GM21786 (cell line): ENCODE measurements around the gene KCNMB4.
"Not testable (repeated sequence)": the region's sequence is repeated elsewhere in the genome, so short reads cannot be mapped to it uniquely, and the experiment has no call there.

Experiments used
- ATAC-seq: cut with Tn5 transposase; IDR thresholded peaks from one replicate; pipeline ENCODE4 v1.9.1; 2021; ENCODE audit not compliant: unreplicated experiment

The KCNMB4 gene

GRCh38 chr12:70367258-70368141 is 1.4 kb downstream of the KCNMB4 start:
- no peak for ATAC-seq

DNA sequence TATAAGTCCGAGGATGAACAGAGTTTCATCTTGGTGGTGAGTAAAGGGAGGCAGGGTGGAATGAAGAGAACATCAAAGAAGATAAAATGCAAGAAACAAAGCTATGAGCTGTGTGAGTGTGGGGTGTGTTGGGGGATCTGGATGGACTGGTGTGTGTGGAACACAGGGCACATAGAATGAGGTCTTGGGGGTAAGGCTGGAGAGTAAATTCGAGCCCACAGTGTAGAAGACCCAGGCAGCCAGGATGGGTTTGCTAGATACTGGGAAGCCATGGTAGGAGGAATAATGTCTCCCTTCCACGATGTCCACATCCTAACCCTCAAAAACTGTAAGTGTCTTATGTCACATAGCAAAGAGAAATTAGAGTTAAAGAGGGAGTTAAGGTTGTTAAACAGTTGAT is 6.8 kb downstream of the KCNMB4 start:
- ATAC-seq: no peak

DNA sequence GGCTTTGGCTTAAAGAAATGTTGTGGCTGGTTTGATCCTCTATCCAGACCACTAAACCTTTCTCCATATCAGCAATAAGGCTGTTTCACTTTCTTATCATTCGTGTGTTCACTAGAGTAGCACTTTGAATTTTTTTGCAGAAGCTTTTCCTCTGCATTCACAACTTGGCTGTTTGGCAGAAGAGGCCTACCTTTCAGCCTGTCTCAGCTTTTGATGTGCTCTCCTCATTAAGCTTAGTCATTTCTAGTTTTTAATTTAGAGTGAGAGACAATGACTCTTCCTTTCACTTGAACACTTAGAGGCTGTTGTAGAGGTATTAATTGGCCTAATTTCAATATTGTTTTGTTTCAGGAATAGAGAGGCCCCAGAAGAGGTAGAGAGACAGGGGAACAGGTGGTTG is 13.8 kb downstream of the KCNMB4 start:
- no peak for ATAC-seq

- no peak for ATAC-seq
These were observed 17.4 kb downstream of the KCNMB4 start for GRCh38 chr12:70383484-70383883.

DNA sequence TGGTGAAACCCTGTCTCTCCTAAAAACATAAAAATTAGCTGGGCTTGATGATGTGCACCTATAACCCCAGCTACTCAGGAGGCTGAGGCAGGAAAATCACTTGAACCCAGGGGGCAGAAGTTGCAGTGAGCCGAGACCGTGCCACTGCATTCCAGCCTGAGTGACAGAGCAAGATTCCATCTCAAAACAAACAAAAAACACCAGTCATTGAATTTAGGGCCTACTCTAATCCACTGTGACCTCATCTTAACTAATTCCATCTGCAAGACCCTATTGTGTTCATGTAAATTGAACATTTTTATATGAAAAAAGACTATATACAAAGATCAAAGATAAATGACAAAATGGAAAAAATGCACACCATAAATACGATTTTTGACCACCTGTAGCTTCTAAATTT is 17.8 kb downstream of the KCNMB4 start:
- no peak for ATAC-seq

DNA sequence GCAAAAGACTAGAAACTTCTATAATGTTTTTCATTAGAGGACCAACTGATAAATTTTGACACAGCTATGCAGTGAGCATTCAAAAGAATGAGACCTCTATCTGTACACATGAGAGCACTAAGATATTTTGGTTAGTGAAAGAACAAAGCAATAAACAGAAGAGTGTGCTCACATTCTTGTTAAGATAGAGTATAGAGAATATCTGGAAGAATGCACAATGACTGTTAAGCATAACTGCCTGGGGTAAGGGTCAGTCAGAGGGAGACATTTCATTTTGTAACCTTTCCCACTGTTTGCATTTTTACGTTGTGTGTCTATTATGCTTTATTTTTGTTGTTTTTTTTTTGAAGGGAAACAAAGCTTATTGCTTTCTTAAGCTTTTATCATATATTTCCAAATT is 20.7 kb downstream of the KCNMB4 start:
- no peak for ATAC-seq

DNA sequence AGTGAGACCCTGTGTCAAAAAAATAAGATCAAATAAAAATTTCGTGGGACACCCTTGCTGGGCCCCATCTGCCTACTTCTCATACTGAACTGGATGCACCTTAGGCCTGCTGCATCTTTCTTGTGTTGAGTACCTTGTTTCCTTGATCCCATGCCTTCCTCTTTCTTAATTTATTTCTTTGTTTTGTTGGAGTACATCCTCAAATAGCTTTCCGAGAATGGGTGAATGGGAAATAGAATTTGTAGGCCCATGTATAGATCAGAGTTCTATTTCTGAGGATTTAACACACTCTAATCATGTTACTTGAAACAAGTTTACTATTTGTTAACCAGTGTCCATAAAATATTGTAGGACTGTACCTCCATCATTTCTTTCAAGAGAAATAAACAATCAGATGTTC is 23.6 kb downstream of the KCNMB4 start:
- no peak for ATAC-seq

- not testable (repeated sequence) for ATAC-seq
These were observed 26.5 kb downstream of the KCNMB4 start for GRCh38 chr12:70392631-70393030.

DNA sequence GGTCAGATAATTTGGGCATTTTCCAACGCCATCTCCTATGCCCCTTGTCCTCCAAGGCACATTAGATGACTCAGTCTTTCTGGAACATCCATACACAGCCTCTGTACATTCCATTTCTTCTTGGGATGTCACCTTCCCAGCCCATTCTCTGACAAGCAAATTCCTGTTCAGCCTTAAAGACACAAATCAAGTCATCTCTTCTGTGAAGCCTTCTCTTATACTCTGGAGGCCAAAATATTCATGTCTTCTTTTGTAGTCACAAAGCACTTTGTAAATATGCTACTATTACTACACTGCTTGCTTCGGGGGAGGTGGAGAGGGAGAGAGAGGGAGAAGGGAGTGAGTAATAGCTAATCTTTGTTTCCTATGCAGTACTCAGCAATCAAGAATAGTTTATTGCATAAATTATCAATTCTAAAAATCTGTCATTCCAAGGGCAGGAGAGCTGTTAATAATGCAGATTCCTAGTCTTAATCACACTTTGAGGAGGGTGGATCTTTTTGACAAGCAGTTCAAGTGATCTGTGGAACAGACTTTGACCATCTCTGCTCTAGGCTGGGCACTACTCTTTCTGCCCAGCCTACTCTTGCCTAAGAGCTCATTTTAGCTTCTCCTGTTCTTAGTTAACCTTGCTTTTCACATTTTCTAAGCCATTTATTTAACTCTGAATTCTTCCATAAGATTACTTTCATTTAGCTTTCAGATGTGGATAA is 27.9 kb downstream of the KCNMB4 start:
- ATAC-seq: no peak

GRCh38 chr12:70398002-70398401 is 31.9 kb downstream of the KCNMB4 start:
- no peak for ATAC-seq

DNA sequence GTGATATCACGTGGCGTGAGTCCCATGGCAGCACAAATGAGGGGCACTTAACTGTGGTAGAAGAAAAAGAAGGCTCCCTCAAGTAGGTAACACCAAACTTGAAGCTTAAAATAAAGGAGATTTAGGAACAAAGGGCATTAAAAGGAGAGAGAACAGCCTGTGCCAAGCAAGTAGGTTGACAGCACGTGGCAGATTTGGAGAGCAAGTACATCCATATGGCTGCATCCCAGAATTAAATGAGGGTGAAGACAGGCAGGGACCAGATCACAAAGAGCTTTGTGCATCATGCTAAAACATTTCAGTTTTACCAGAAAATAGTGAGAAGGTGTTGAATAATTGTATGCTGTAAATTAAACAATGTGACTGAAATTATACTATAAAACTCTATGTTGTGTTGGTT is 32.8 kb downstream of the KCNMB4 start:
- ATAC-seq: no peak

DNA sequence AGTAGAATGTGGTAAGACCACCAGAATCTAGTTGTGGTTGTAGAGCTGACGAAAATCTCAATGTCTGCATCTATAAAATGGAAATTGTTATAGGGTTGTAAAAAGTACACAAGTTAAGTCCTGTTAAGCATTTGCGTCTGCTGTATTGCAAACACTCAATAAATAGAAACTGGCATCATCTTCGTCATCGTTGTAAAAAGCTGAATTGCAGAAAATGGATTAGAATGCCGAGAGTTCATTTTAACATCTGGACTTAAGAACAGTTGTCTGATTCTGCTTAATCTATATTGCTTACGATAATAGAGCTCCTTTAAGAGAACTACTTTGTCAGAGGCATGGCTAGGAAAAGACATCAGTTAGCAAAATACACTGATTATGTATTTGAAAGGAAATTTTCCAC is 33.2 kb downstream of the KCNMB4 start:
- ATAC-seq: no peak

- ATAC-seq: no peak
These were observed 34.0 kb downstream of the KCNMB4 start for GRCh38 chr12:70400124-70400523.

GRCh38 chr12:70402597-70402996 is 36.5 kb downstream of the KCNMB4 start:
- ATAC-seq: no peak

DNA sequence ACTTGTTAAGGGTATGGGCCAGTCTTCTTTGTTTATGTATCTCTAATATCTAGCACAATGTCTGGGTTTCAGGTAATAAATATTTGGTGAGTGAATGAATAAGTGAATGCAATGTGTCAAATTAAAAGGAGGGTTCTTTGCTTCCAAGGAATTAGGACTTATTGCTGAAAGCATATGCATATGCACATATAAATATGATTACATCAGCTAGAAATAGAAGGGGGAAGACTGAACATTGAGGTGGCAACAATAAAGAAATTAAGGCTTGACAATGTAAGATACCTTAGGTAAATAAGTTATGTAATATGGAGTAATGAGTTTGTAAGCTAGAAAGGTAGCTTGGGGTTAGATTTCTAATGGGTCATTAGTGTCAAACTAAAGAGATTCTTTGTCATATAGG is 37.7 kb downstream of the KCNMB4 start:
- ATAC-seq: no peak

- ATAC-seq: no peak
These were observed 42.1 kb downstream of the KCNMB4 start for GRCh38 chr12:70408004-70408790.

DNA sequence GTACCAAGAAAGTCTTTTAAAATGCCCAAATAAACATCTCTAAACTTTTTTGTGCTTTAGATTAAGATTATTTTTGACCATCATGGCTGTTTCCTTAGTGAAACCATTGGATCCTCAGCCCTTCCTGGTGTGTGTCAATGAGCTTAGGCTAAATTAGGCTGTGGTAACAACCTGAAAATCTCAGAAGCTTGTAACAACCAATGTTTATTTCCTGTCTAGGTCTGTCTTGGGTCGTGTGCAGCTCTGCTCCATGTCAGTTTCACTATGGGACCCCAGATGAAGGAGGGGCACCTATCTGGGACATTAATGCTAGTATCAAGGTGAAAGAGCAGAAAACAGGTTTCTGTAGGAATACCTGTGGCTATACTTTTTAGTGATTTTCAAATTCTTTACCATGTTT is 49.9 kb downstream of the KCNMB4 start:
- no peak for ATAC-seq

- ATAC-seq: no peak
These were observed 51.0 kb downstream of the KCNMB4 start for GRCh38 chr12:70417121-70417520.

- ATAC-seq: no peak
These were observed 52.0 kb downstream of the KCNMB4 start for GRCh38 chr12:70418101-70418500.

- no peak for ATAC-seq
These were observed 56.5 kb downstream of the KCNMB4 start for GRCh38 chr12:70422631-70423030.

GRCh38 chr12:70426620-70427019 is 60.5 kb downstream of the KCNMB4 start:
- ATAC-seq: no peak

GRCh38 chr12:70427611-70428010 is 61.5 kb downstream of the KCNMB4 start:
- no peak for ATAC-seq
